ENCODE results near the gene HSD17B12.

DNA sequence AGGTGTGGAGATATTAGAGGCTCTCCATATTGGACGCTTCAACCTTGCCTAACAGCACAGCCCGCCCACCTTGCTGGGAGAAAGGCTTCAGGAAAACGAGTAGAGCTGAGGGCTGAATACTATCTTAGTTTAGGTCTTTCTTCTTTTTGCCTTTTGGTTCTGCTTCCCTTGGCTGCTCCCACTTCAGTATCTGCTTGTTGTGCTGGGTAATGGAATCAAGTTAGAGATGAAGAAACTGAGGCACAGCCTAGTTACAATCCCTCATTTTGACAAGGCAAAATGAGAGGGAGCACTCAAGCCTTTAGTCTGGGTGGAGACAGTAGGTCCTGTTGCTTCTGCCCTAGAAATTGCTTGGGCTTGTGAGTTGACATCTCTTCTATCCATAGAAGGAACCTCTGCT, 41.3 kb upstream of the HSD17B12 start:
- no peak for TF ChIP-seq POLR2A (IDR thresholded peaks at IDR 0.05; ENCODE audit: low read length)
- TF ChIP-seq GATA1 (IDR thresholded peaks at IDR 0.05; ENCODE audit: low read depth, low read length): no peak

All from erythroblast (primary cell).